NCI-H2107 (cell line): ENCODE data around the gene MRFAP1L1.
"Not testable (repeated sequence)": the region's sequence is repeated elsewhere in the genome, so short reads cannot be mapped to it uniquely, and the experiment has no call there.

Source experiments
- DNase-seq: peaks from one replicate; lab custom pipeline; 2025; lab: John Stamatoyannopoulos, UW

Gene MRFAP1L1

GRCh38 chr4:6709230-6710114 is at the start of gene MRFAP1L1:
MRFAP1L1 (minus strand) TSS chr4:6709865; CDS start chr4:6709629, 236 bp downstream.
- DNase-seq: peak; percentile 79

GRCh38 chr4:6758728-6759127 is 49.1 kb upstream of the MRFAP1L1 start:
- no peak for DNase-seq

GRCh38 chr4:6756345-6756744 is 46.7 kb upstream of the MRFAP1L1 start:
- DNase-seq: not testable (repeated sequence)

- DNase-seq: no peak
These were observed 45.6 kb upstream of the MRFAP1L1 start for GRCh38 chr4:6755088-6755753.

- DNase-seq: no peak
These were observed 44.9 kb upstream of the MRFAP1L1 start for GRCh38 chr4:6754481-6755087.

GRCh38 chr4:6753891-6754290 is 44.2 kb upstream of the MRFAP1L1 start:
- no peak for DNase-seq

- no peak for DNase-seq
These were observed 43.5 kb upstream of the MRFAP1L1 start for GRCh38 chr4:6753103-6753560.

- DNase-seq: no peak
These were observed 42.8 kb upstream of the MRFAP1L1 start for GRCh38 chr4:6752486-6752829.

- no peak for DNase-seq
These were observed 42.2 kb upstream of the MRFAP1L1 start for GRCh38 chr4:6751611-6752485.

- DNase-seq: no peak
These were observed 40.9 kb upstream of the MRFAP1L1 start for GRCh38 chr4:6750286-6751221.

GRCh38 chr4:6749340-6750171 is 39.9 kb upstream of the MRFAP1L1 start:
- no peak for DNase-seq

- DNase-seq: no peak
These were observed 38.6 kb upstream of the MRFAP1L1 start for GRCh38 chr4:6748286-6748685.

- no peak for DNase-seq
These were observed 37.8 kb upstream of the MRFAP1L1 start for GRCh38 chr4:6747294-6748051.

GRCh38 chr4:6746721-6747293 is 37.1 kb upstream of the MRFAP1L1 start:
- no peak for DNase-seq

GRCh38 chr4:6742989-6743388 is 33.3 kb upstream of the MRFAP1L1 start:
- DNase-seq: no peak

GRCh38 chr4:6742507-6742906 is 32.8 kb upstream of the MRFAP1L1 start:
- no peak for DNase-seq

GRCh38 chr4:6740347-6740746 is 30.7 kb upstream of the MRFAP1L1 start:
- no peak for DNase-seq

- DNase-seq: no peak
These were observed 30.3 kb upstream of the MRFAP1L1 start for GRCh38 chr4:6739920-6740319.
